Naive thymus-derived CD4-positive, alpha-beta T cell (primary cell): ENCODE results near the gene SEC61A1. TPM values are rescaled to one million over a fixed set of nuclear protein-coding genes. Genes with fewer than 3 reads are reported as not detected.

Experiments
- ATAC-seq: fragments of 150-1000 bp; cut with Tn5 transposase; 2 replicates; pipeline ENCODE4 v1.10.0; 2021; ENCODE audit warnings: mild to moderate bottlenecking, moderate library complexity
- CTCF ChIA-PET: fragments of 350-600 bp; sonication (Branson Sonifier 250); formaldehyde crosslinking; loops from one replicate; lab custom pipeline; 2021; ENCODE audit warnings: antibody characterized with exemption; lab: Charles Lee
- POLR2A ChIA-PET: fragments of 350-600 bp; sonication (Branson Sonifier 250); formaldehyde crosslinking; loops from one replicate; lab custom pipeline; 2021; ENCODE audit warnings: antibody characterized with exemption, inconsistent platforms; lab: Charles Lee
- DNase-seq, 9 donors: peaks; one replicate each; pipeline versions ENCODE4 v3.0.0 to v3.0.0-alpha.2; 2020 to 2022; ENCODE audit warnings: mixed read lengths in 1 of 9
- H3K27ac ChIP-seq: one replicate; pipeline ENCODE4 v1.7.0; 2013; ENCODE audit warnings: mild to moderate bottlenecking, low read depth, low read length, moderate library complexity
- H3K27me3 ChIP-seq, 2 donors: one replicate each; pipeline ENCODE4 v1.7.0; 2013; ENCODE audit warnings: low read length in 2 of 2, mild to moderate bottlenecking in 2 of 2, moderate library complexity in 2 of 2; ENCODE audit not compliant: control insufficient read depth in 2 of 2, insufficient read depth in 2 of 2
- H3K36me3 ChIP-seq, 3 experiments: 1 replicate in 2 of 3; 2 replicates in 1 of 3; pipeline ENCODE4 v1.7.0; 2013; ENCODE audit warnings: low read length in 3 of 3, mild to moderate bottlenecking in 3 of 3, moderate library complexity in 1 of 3; ENCODE audit not compliant: insufficient read depth in 3 of 3, control insufficient read depth in 2 of 3
- H3K4me1 ChIP-seq, 2 donors: one replicate each; pipeline ENCODE4 v1.7.0; 2013; ENCODE audit warnings: low read length in 2 of 2, mild to moderate bottlenecking in 2 of 2, moderate library complexity in 1 of 2; ENCODE audit not compliant: control insufficient read depth in 2 of 2, insufficient read depth in 2 of 2
- H3K4me3 ChIP-seq: 2 replicates; pipeline ENCODE4 v1.7.0; 2013; ENCODE audit warnings: mild to moderate bottlenecking, low read length
- H3K9me3 ChIP-seq, 3 experiments: 1 replicate in 2 of 3; 2 replicates in 1 of 3; pipeline ENCODE4 v1.7.0; 2013; ENCODE audit warnings: low read length in 3 of 3; ENCODE audit not compliant: control insufficient read depth in 2 of 3
- H3K27ac Mint-ChIP-seq, 9 donors: one replicate each; pipeline ENCODE4 v1.8.0; 2020 to 2022; ENCODE audit warnings: mixed read lengths in 9 of 9, mild to moderate bottlenecking in 8 of 9, moderate library complexity in 5 of 9, inconsistent platforms in 2 of 9
- H3K27me3 Mint-ChIP-seq, 5 donors: one replicate each; pipeline ENCODE4 v1.8.0; 2021 to 2022; ENCODE audit warnings: mixed read lengths in 5 of 5, mild to moderate bottlenecking in 1 of 5
- H3K36me3 Mint-ChIP-seq, 5 donors: one replicate each; pipeline ENCODE4 v1.8.0; 2020 to 2022; ENCODE audit warnings: mixed read lengths in 5 of 5, mild to moderate bottlenecking in 3 of 5, inconsistent platforms in 1 of 5
- H3K4me1 Mint-ChIP-seq, 7 donors: one replicate each; pipeline ENCODE4 v1.8.0; 2020 to 2022; ENCODE audit warnings: mixed read lengths in 7 of 7, mild to moderate bottlenecking in 3 of 7, inconsistent platforms in 1 of 7
- H3K4me3 Mint-ChIP-seq, 10 donors: one replicate each; pipeline ENCODE4 v1.8.0; 2020 to 2022; ENCODE audit warnings: mild to moderate bottlenecking in 10 of 10, mixed read lengths in 10 of 10, moderate library complexity in 6 of 10, inconsistent platforms in 2 of 10
- H3K9me3 Mint-ChIP-seq, 11 donors: one replicate each; pipeline ENCODE4 v1.8.0; 2020 to 2022; ENCODE audit warnings: mixed read lengths in 11 of 11, mild to moderate bottlenecking in 4 of 11, inconsistent platforms in 1 of 11, moderate library complexity in 1 of 11
- intact Hi-C, 2 donors: fragments of 100-400 bp; cut with micrococcal nuclease; formaldehyde crosslinking; loops; one replicate each; pipeline ENCODE4 v1.15.1; 2023
- polyA plus RNA-seq, 2 donors: library from polyadenylated mRNA; unstranded; fragments of 300-500 nt; fragmentation: Illumina TruSeq; gene quantifications; one replicate each; pipeline ENCODE4 v1.2.3, GENCODE V29; 2021
- total RNA-seq, 6 experiments: library from RNA in 5 of 6; stranded (reverse) in 5 of 6; gene quantifications; 1 replicate in 5 of 6; 2 replicates in 1 of 6; pipeline ENCODE4 v1.2.3 and lab custom pipeline; 2021 to 2026

SEC61A1 gene
- total and polyA plus RNA-seq, 7 experiments from 2014 or later = 94.8 to 219 (median 117) TPM

- no peaks in the 10 kb centered on the region for H3K27me3 ChIP-seq
- H3K27ac ChIP-seq = no peak overlapping the region
- Mint-ChIP-seq H3K27me3 (no peaks in the 10 kb centered on the region), H3K4me1 (peaks cover 10 to 20% (median 14%) of the 10 kb centered on the region in 7 donors), H3K4me3 (no peak overlapping the region), H3K9me3 (no peaks in the 10 kb centered on the region), H3K36me3 (peaks cover 11 to 40% (median 23%) of the 10 kb centered on the region in 5 donors), H3K27ac (no peak overlapping the region)
- CTCF ChIA-PET = no interaction called here
- POLR2A ChIA-PET = no interaction called here
- no peak overlapping the region for H3K4me3 ChIP-seq
- no peaks in the 10 kb centered on the region for H3K9me3 ChIP-seq
- intact Hi-C loops = no loop called here
- peaks cover 10 to 11% of the 10 kb centered on the region in 2 donors for H3K4me1 ChIP-seq
- ATAC-seq (no peak), DNase-seq (no peak)
- peaks cover 10 to 50% (median 11%) of the 10 kb centered on the region in 3 experiments for H3K36me3 ChIP-seq
Observed at GRCh38 chr3:128107834-128108233, 55.6 kb downstream of the SEC61A1 start.

- Mint-ChIP-seq H3K4me1 (peaks cover 20 to 41% (median 34%) of the 10 kb centered on the region in 7 donors), H3K27ac (peak overlapping the region in 6 of 9 donors; percentile 67 to 95 (median 84)), H3K27me3 (no peaks in the 10 kb centered on the region), H3K4me3 (peak overlapping the region in 1 of 10 donors; percentile 6), H3K9me3 (no peaks in the 10 kb centered on the region), H3K36me3 (peaks cover 19 to 45% (median 37%) of the 10 kb centered on the region in 5 donors)
- H3K36me3 ChIP-seq = peaks cover 0 to 42% (median 0%) of the 10 kb centered on the region in 3 experiments
- ChIA-PET POLR2A (interaction anchor here (0.6 kb wide), 1 partner anchor 1276 kb away, joined by 3 read pairs; no protein-coding TSS in a partner anchor), CTCF (interaction anchor here (0.9 to 1.0 kb wide), 2 partner anchors 13 to 22 kb away, joined by 3 to 4 read pairs; partner anchors contain the start of gene RUVBL1)
- H3K4me3 ChIP-seq = no peak overlapping the region
- peaks cover 14 to 27% of the 10 kb centered on the region in 2 donors for H3K4me1 ChIP-seq
- no peak overlapping the region for H3K27ac ChIP-seq
- DNase-seq (no peak), ATAC-seq (no peak)
- no peaks in the 10 kb centered on the region for H3K27me3 ChIP-seq
- intact Hi-C loops = no loop called here
- H3K9me3 ChIP-seq = no peaks in the 10 kb centered on the region
Observed at GRCh38 chr3:128111147-128111546, 58.9 kb downstream of the SEC61A1 start.

- intact Hi-C loops = loop anchor here (1.0 kb wide), 1 partner anchor 11 kb away; the partner anchor contains the start of gene RUVBL1 (in 2 of the 2)
- CTCF ChIA-PET = interaction anchor here (0.9 to 1.6 kb wide), 2 partner anchors 17 to 210 kb away, joined by 4 to 5 read pairs; no protein-coding TSS in a partner anchor
Observed at GRCh38 chr3:128112357-128112968, 60.2 kb downstream of the SEC61A1 start.

GRCh38 chr3:128113817-128114794 is 61.9 kb downstream of the SEC61A1 start:
- Mint-ChIP-seq H3K27me3 (no peaks in the 10 kb centered on the region), H3K27ac (peak overlapping the region in 6 of 9 donors; percentile 17 to 87 (median 34)), H3K4me3 (peak overlapping the region in 5 of 10 donors; percentile 14 to 53 (median 29)), H3K36me3 (peaks cover 19 to 59% (median 45%) of the 10 kb centered on the region in 5 donors), H3K9me3 (no peaks in the 10 kb centered on the region), H3K4me1 (peaks cover 19 to 55% (median 47%) of the 10 kb centered on the region in 7 donors)
- Histone ChIP-seq H3K9me3 (no peaks in the 10 kb centered on the region), H3K4me1 (peaks cover 14 to 27% of the 10 kb centered on the region in 2 donors), H3K27ac (no peak overlapping the region), H3K36me3 (peaks cover 0 to 46% (median 0%) of the 10 kb centered on the region in 3 experiments), H3K27me3 (no peaks in the 10 kb centered on the region), H3K4me3 (peak overlapping the region; percentile 1)
- intact Hi-C loops = no loop called here
- no peak for DNase-seq
- ChIA-PET CTCF (no interaction called here), POLR2A (interaction anchor here (3.3 kb wide), 1 partner anchor 10 kb away, joined by 14 read pairs; the partner anchor contains the start of gene RUVBL1)
- ATAC-seq = peak; percentile 34

More at GRCh38 chr3:128112357-128112968, 60.2 kb downstream of the SEC61A1 start:
- Mint-ChIP-seq H3K27me3 (no peaks in the 10 kb centered on the region), H3K4me1 (peaks cover 19 to 46% (median 40%) of the 10 kb centered on the region in 7 donors), H3K9me3 (no peaks in the 10 kb centered on the region), H3K36me3 (peaks cover 19 to 46% (median 37%) of the 10 kb centered on the region in 5 donors), H3K27ac (peak overlapping the region; percentile 52 to 95 (median 83)), H3K4me3 (peak overlapping the region in 7 of 10 donors; percentile 24 to 67 (median 55))
- peaks cover 0 to 45% (median 0%) of the 10 kb centered on the region in 3 experiments for H3K36me3 ChIP-seq
- H3K27me3 ChIP-seq = no peaks in the 10 kb centered on the region
- H3K4me1 ChIP-seq = peaks cover 14 to 27% of the 10 kb centered on the region in 2 donors
- ATAC-seq (peak; percentile 85), DNase-seq (peak in 7 of 9 donors; percentile 19 to 52 (median 31))
- H3K27ac ChIP-seq = peak overlapping the region; percentile 56
- no peaks in the 10 kb centered on the region for H3K9me3 ChIP-seq
- POLR2A ChIA-PET = interaction anchor here (3.3 kb wide), 1 partner anchor 11 kb away, joined by 14 read pairs; the partner anchor contains the start of gene RUVBL1
- no peak overlapping the region for H3K4me3 ChIP-seq

Other genes starting within 250 kb of the SEC61A1 start
- 1 to 10 TPM; 1.0 to 6.0 (median 2.1) TPM for gene MGLL, start 229.9 kb upstream of the SEC61A1 start, total RNA-seq
- gene MGLL, start 229.9 kb upstream of the SEC61A1 start, polyA plus RNA-seq = not detected
- gene KBTBD12, start 137.2 kb upstream of the SEC61A1 start, total RNA-seq = not detected
- not detected for gene KBTBD12, start 137.2 kb upstream of the SEC61A1 start, polyA plus RNA-seq
- 10 to 100 TPM; 16.8 to 59.3 (median 22.5) TPM for gene RUVBL1, start 71.4 kb downstream of the SEC61A1 start, total RNA-seq
- gene RUVBL1, start 71.4 kb downstream of the SEC61A1 start, polyA plus RNA-seq = 10 to 100 TPM; 54.8 to 73.7 TPM
- gene EEFSEC, start 101.0 kb downstream of the SEC61A1 start, total RNA-seq = 10 to 100 TPM; 17.3 to 18.5 (median 17.9) TPM
- 10 to 100 TPM; 22.5 to 31.4 TPM for gene EEFSEC, start 101.0 kb downstream of the SEC61A1 start, polyA plus RNA-seq